Transverse colon (tissue), 4 donors: ENCODE measurements around the gene YWHAH. TPM values are rescaled to one million over a fixed set of nuclear protein-coding genes. Genes with fewer than 3 reads are reported as not detected.

Experiments used
- DNase-seq: peaks from one replicate; pipeline ENCODE4 v3.0.0-alpha.2; 2019
- H3K27ac ChIP-seq, 4 donors: fragments of 200-600 bp; sonication (generic); 2 replicates each; pipeline ENCODE4 v1.5.1; 2016 to 2018; ENCODE audit warnings: inconsistent platforms in 4 of 4
- H3K27me3 ChIP-seq: fragments of 200-600 bp; sonication (generic); 2 replicates; pipeline ENCODE4 v1.5.1; 2017; ENCODE audit warnings: inconsistent platforms
- H3K36me3 ChIP-seq, 4 donors: fragments of 200-600 bp; sonication (generic); 2 replicates each; pipeline ENCODE4 v1.5.1; 2017 to 2019; ENCODE audit warnings: inconsistent platforms in 4 of 4
- H3K4me1 ChIP-seq, 4 donors: fragments of 200-600 bp; sonication (generic); 2 replicates each; pipeline ENCODE4 v1.5.1; 2017 to 2020; ENCODE audit warnings: inconsistent platforms in 4 of 4
- H3K4me3 ChIP-seq, 4 donors: fragments of 200-600 bp; sonication (generic); 1 replicate in 1 of 4; 2 replicates in 3 of 4; pipeline versions ENCODE4 v1.5.1 to v1.6.1; 2017 to 2019; ENCODE audit warnings: inconsistent platforms in 4 of 4
- H3K9me3 ChIP-seq, 2 donors: fragments of 200-600 bp; sonication (generic); 2 replicates each; pipeline ENCODE4 v1.5.1; 2017 to 2019; ENCODE audit warnings: inconsistent platforms in 2 of 2
- EP300 ChIP-seq: sonication (generic); formaldehyde crosslinking; IDR thresholded peaks from one replicate; pipeline ENCODE4 v1.6.1; 2017; ENCODE audit warnings: antibody characterized with exemption, low read depth
- POLR2A ChIP-seq: fragments of 450-650 bp; IDR thresholded peaks from one replicate; pipeline ENCODE4 v1.6.1; 2016; ENCODE audit warnings: antibody characterized with exemption, mild to moderate bottlenecking, moderate library complexity
- POLR2AphosphoS5 ChIP-seq, 3 donors: sonication (generic); formaldehyde crosslinking; IDR thresholded peaks; one replicate each; pipeline ENCODE4 v1.6.1; 2016; ENCODE audit warnings: antibody characterized with exemption in 3 of 3
- WGBS, 2 donors: methylation state at CpG; one replicate each; pipeline ENCODE4 v1.1.5; 2018; ENCODE audit warnings: low coverage in 1 of 2; 5-methylcytosine and 5-hydroxymethylcytosine counted together
- in situ Hi-C, 4 donors: fragments of 200-750 bp; cut with MboI; loops; one replicate each; pipeline versions ENCODE4 v1.15.0 to v1.15.1; 2017; ENCODE audit warnings: low sequenced_read_pairs in 3 of 4, low pct_ligation_motif_present in 1 of 4, low pct_unique_long_range_greater_than_20kb in 1 of 4
- intact Hi-C: fragments of 100-400 bp; cut with DNase I; formaldehyde crosslinking; loops from one replicate; pipeline ENCODE4 v1.15.1; 2023; ENCODE audit warnings: low total_unique reads
- total RNA-seq, 4 donors: library from RNA; depleted of rRNA; stranded (reverse); fragments of >200 nt; gene quantifications; one replicate each; pipeline ENCODE4 v1.1.0, GENCODE V29; 2016
- TF ChIP-seq, protein P1 (sequence below), 5 experiments: fragments of 200-600 bp in 3 of 5; fragments of 450-650 bp in 2 of 5; sonication (generic) in 3 of 5; IDR thresholded peaks; 1 replicate in 2 of 5; 2 replicates in 3 of 5; pipeline ENCODE4 v1.5.1; 2016 to 2017; ENCODE audit warnings: antibody characterized with exemption in 5 of 5, inconsistent platforms in 3 of 5, mild to moderate bottlenecking in 2 of 5, moderate library complexity in 1 of 5

YWHAH gene
- total RNA-seq, 4 donors from 2014 or later, result 83.7 to 155 (median 109) TPM

DNA sequence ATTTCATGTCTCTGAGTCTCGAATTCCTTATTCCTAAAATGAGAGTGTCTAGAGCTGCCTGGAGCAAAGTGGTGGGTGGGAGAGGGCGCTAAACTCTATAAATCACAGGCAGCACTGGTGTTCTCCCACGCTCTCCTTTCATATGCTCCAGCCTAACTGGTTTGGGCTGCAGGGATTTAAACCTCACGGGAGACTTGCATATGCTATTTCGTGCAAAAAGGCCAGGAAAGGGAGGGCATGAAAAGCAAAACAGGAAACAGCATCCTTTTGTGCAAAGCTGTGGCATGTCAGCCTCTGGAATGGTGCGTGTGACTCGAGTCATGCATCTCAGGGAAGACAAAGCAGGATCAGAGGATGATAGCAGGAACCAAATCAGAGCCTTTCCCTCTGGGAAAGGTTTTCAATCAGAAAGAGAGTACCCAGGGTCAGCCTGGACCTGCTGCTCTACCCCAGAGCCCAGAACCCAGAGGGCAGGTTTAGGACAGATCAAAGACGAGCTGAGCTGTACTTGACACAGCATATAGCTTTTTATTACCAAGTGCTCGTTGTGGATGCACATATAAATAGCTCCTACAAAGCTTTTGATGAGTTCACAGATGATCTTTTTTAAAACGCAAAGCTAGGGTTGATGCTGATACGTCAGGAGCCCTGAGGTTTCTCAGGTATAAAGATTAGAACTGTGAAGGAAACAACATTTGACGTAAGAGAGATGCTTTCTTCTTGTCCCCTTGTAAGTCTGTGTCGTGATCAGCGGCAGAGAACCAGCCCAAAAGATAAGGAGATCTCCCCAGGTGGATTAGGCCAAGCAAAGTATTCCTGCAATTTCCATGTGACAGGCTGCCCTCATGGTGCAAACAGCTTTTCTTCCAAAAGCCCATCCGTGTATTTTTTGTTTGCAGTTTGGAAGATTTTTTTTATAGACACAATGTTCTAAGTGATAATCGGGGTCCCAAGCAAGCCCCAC is 46.2 kb upstream of the YWHAH start:
- Histone ChIP-seq H3K4me3 (no peak overlapping the region), H3K27me3 (no peaks in the 10 kb centered on the region), H3K36me3 (peaks cover 0 to 45% (median 11%) of the 10 kb centered on the region in 4 donors), H3K9me3 (no peaks in the 10 kb centered on the region), H3K4me1 (no peaks in the 10 kb centered on the region), H3K27ac (no peak overlapping the region)
- intact Hi-C loops (no loop called here), in situ Hi-C loops (no loop called here)
- 81 to 97% methylated on average over 10 to 16 of the region's 16 CpGs for WGBS, 2 donors
- no peak for DNase-seq
- TF ChIP-seq, protein P1, sequence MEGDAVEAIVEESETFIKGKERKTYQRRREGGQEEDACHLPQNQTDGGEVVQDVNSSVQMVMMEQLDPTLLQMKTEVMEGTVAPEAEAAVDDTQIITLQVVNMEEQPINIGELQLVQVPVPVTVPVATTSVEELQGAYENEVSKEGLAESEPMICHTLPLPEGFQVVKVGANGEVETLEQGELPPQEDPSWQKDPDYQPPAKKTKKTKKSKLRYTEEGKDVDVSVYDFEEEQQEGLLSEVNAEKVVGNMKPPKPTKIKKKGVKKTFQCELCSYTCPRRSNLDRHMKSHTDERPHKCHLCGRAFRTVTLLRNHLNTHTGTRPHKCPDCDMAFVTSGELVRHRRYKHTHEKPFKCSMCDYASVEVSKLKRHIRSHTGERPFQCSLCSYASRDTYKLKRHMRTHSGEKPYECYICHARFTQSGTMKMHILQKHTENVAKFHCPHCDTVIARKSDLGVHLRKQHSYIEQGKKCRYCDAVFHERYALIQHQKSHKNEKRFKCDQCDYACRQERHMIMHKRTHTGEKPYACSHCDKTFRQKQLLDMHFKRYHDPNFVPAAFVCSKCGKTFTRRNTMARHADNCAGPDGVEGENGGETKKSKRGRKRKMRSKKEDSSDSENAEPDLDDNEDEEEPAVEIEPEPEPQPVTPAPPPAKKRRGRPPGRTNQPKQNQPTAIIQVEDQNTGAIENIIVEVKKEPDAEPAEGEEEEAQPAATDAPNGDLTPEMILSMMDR (IDR thresholded peaks at IDR 0.05), result no peak
- TF ChIP-seq POLR2A (no peak), EP300 (no peak), POLR2AphosphoS5 (IDR thresholded peaks at IDR 0.05) (no peak)

DNA sequence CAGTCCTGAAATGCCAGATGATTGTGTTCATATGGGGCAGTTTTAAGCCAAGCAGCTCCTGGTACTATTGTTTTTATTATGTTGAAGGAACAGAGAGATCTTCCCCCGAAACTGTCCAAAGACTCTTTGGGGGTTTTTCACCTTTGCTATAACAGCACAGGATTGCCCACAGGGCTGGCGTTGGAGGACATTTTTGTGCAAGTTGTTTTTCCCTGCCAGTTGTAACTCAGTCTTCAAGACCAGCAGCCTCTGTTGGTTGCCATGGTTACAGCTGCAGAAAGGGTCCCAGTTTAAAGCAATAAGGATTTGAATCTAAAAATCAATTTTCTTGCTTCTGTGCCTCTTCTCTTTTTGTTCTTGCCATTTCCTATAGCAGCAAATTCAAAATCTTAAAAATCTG is 45.4 kb upstream of the YWHAH start:
- no peak for TF ChIP-seq EP300
- TF ChIP-seq, protein P1 (IDR thresholded peaks at IDR 0.05), result no peak
- no peak for TF ChIP-seq POLR2AphosphoS5 (IDR thresholded peaks at IDR 0.05)
- no peak for TF ChIP-seq POLR2A
- H3K9me3 ChIP-seq, result no peaks in the 10 kb centered on the region
- H3K4me1 ChIP-seq, result no peaks in the 10 kb centered on the region
- no peaks in the 10 kb centered on the region for H3K27me3 ChIP-seq
- intact Hi-C loops (no loop called here), in situ Hi-C loops (no loop called here)
- peaks cover 0 to 48% (median 9%) of the 10 kb centered on the region in 4 donors for H3K36me3 ChIP-seq
- DNase-seq, result no peak
- 84% methylated on average over 2 of the region's 2 CpGs; no CpG with 5 or more reads in 1 of the 2 donors for whole genome bisulfite sequencing, 2 donors
- H3K4me3 ChIP-seq, result no peak overlapping the region
- H3K27ac ChIP-seq, result no peak overlapping the region

DNA sequence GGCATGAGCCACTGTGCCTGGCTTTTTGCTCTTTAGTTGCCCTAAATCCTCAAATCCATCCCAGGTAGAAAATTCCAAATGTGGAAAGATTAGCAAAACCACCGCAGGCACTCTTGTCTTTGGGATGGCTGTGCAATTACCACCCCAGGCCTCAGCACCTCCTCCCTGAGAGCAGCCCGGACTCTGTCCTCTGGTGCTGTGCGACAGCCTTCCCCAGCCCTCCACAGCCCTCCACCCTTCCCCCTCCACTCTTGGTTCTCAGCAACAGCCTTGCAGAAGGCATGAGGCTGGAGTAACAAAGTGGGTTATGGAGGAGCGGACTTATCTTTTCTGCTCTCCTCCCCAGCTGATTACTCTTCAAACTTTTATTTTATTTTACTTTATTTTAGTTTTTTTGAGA is 44.7 kb upstream of the YWHAH start:
- Histone ChIP-seq H3K27me3 (no peaks in the 10 kb centered on the region), H3K9me3 (no peaks in the 10 kb centered on the region), H3K27ac (no peak overlapping the region), H3K36me3 (peaks cover 0 to 49% (median 9%) of the 10 kb centered on the region in 4 donors), H3K4me3 (no peak overlapping the region), H3K4me1 (no peaks in the 10 kb centered on the region)
- intact Hi-C loops (no loop called here), in situ Hi-C loops (no loop called here)
- no peak for DNase-seq
- TF ChIP-seq POLR2AphosphoS5 (IDR thresholded peaks at IDR 0.05) (no peak), EP300 (no peak)
- WGBS, 2 donors, result 94% methylated on average over 4 of the region's 4 CpGs; no CpG with 5 or more reads in 1 of the 2 donors

DNA sequence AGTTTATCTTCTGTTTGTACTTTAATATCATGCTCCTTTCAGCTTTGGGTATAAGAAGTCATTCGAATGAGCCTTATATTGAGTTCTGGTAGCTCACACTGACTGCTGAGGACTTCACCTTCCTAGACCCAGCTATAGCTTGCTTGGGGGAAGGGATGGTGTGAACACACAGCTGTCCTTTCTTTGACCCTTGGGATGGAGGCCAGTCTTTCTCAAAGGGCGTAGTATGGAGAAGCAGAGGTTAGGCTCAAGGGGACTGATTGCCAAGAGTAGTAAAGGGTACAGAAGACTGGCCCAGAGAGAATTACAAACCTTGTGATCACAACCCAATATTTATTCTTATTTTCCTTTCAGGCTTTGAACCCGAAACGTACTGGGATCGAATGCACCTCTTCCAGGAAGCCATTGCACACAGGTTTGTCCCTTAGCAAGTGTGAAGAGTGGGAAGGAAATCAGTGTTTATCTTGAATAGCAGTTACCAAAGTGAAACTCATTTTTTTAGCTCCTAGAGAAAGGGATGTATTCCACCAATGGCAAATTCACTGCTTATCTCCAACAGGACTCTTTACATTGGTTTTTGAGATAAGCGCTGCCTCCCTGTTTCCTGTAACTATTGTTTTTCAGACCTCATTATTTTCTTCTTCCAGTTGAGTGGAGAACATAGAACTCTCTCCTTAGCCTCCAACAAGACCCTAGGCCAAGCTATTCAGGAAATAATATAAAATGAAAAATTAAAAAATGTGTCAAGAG is 42.8 kb upstream of the YWHAH start:
- in situ Hi-C loops, result no loop called here
- no peaks in the 10 kb centered on the region for H3K27me3 ChIP-seq
- no peaks in the 10 kb centered on the region for H3K4me1 ChIP-seq
- H3K4me3 ChIP-seq, result no peak overlapping the region
- intact Hi-C loops, result no loop called here
- H3K36me3 ChIP-seq, result peaks cover 0 to 45% (median 6%) of the 10 kb centered on the region in 4 donors
- H3K27ac ChIP-seq, result no peak overlapping the region
- H3K9me3 ChIP-seq, result no peaks in the 10 kb centered on the region
- no peak for TF ChIP-seq EP300
- 88 to 89% methylated on average over 6 of the region's 6 CpGs for WGBS, 2 donors
- DNase-seq, result no peak

DNA sequence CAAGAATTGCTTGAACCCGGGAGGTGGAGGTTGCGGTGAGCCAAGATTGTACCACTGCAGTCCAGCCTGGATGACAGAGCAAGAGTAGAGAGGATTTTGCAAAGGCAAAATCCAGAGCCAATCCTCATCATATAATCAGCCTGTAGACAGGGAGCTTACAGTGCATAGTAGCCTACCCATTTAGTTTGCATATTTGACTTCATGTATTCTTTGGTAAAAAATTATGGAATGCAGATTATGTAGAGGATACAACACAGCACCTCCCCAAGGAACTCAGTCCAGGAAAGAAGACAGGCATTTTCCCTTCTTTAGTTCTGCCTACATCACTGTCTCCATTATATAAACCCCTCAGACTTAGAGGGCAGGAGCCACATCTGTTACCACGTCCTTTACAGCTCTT is 39.7 kb upstream of the YWHAH start:
- Histone ChIP-seq H3K4me1 (no peaks in the 10 kb centered on the region), H3K9me3 (no peaks in the 10 kb centered on the region), H3K27me3 (no peaks in the 10 kb centered on the region), H3K4me3 (no peak overlapping the region), H3K27ac (no peak overlapping the region), H3K36me3 (peaks cover 0 to 19% (median 5%) of the 10 kb centered on the region in 4 donors)
- intact Hi-C loops (no loop called here), in situ Hi-C loops (no loop called here)
- WGBS, 2 donors, result 96 to 100% methylated on average over 3 of the region's 3 CpGs
- no peak for DNase-seq
- TF ChIP-seq, protein P1 (IDR thresholded peaks at IDR 0.05), result no peak
- TF ChIP-seq POLR2A (no peak), POLR2AphosphoS5 (IDR thresholded peaks at IDR 0.05) (no peak), EP300 (no peak)
